ENCODE results near the gene GNPDA2. TPM values are rescaled to one million over a fixed set of nuclear protein-coding genes. Genes with fewer than 3 reads are reported as not detected.

Gene GNPDA2
- 8.3 to 13.8 TPM (median 9.0 TPM) in 5 replicates for total RNA-seq (2022; extraction: Qiagen RNA extraction; ENCODE audit: low read depth)

GRCh38 chr4:44726038-44726871, at the start of gene GNPDA2:
TSS of gene GNPDA2 (minus strand) at chr4:44726556. CDS start at chr4:44722207, 4,349 bp downstream.

GRCh38 chr4:44678094-44679041, 48.0 kb downstream of the GNPDA2 start, which contains the start of gene GUF1:
TSS of gene GUF1 (plus strand) at chr4:44678420. CDS start at chr4:44678623, 203 bp downstream.

Other genes starting within 250 kb of the GNPDA2 start
- gene YIPF7, start 74.9 kb downstream of the GNPDA2 start, total RNA-seq (2022; extraction: Qiagen RNA extraction; ENCODE audit: low read depth), result not detected in 5 replicates
- 8.4 to 10.7 TPM (median 8.6 TPM) in 5 replicates for gene GUF1, start 48.1 kb downstream of the GNPDA2 start, total RNA-seq (2022; extraction: Qiagen RNA extraction; ENCODE audit: low read depth)